ENCODE data around the gene HUS1B. TPM values are rescaled to one million over a fixed set of nuclear protein-coding genes. Genes with fewer than 3 reads are reported as not detected.
"Not testable (repeated sequence)": the region's sequence is repeated elsewhere in the genome, so short reads cannot be mapped to it uniquely, and the experiment has no call there.

Gene HUS1B
- total and polyA plus RNA-seq, 9 donors = 0.46 to 3.6 (median 1.00) TPM; not detected in 1

GRCh38 chr6:665403-666267 lies 8.7 kb upstream of the HUS1B start:
- no peak for DNase-seq
- 90 to 94% (median 93%) methylated on average over 5 of the region's 5 CpGs for WGBS, 3 donors
- no peaks in the 10 kb centered on the region for H3K27me3 ChIP-seq
- H3K36me3 ChIP-seq = no peaks in the 10 kb centered on the region
- no peak overlapping the region for H3K27ac ChIP-seq
- intact Hi-C loops (cut with DNase I) = no loop called here
- H3K4me1 ChIP-seq (ENCODE audit: insufficient read depth) = peaks cover 1% of the 10 kb centered on the region
- TF ChIP-seq CTCF (IDR thresholded peaks at IDR 0.05) (no peak), EP300 (IDR thresholded peaks at IDR 0.05) (no peak), POLR2A (IDR thresholded peaks at IDR 0.05) (no peak)
- no peak overlapping the region for H3K4me3 ChIP-seq
- no peaks in the 10 kb centered on the region for H3K9me3 ChIP-seq

- DNase-seq; intact Hi-C loops (cut with DNase I); H3K9me3 ChIP-seq; H3K27me3 ChIP-seq; H3K4me3 ChIP-seq; H3K36me3 ChIP-seq; H3K27ac ChIP-seq; H3K4me1 ChIP-seq (ENCODE audit: insufficient read depth): not testable (repeated sequence)
- 85 to 92% (median 89%) methylated on average over 4 of the region's 4 CpGs for WGBS, 3 donors
These were observed 6.9 kb upstream of the HUS1B start for GRCh38 chr6:663788-664187.

- no peak for TF ChIP-seq POLR2A (IDR thresholded peaks at IDR 0.05)
- no peak for TF ChIP-seq CTCF (IDR thresholded peaks at IDR 0.05)
- no peak for TF ChIP-seq EP300 (IDR thresholded peaks at IDR 0.05)
- no peaks in the 10 kb centered on the region for H3K27me3 ChIP-seq
- WGBS, 3 donors = 86 to 95% (median 87%) methylated on average over 12 to 13 of the region's 13 CpGs
- no peak for DNase-seq
- intact Hi-C loops (cut with DNase I) = no loop called here
- H3K4me3 ChIP-seq = no peak overlapping the region
- H3K4me1 ChIP-seq (ENCODE audit: insufficient read depth) = no peaks in the 10 kb centered on the region
- H3K9me3 ChIP-seq = no peaks in the 10 kb centered on the region
- no peak overlapping the region for H3K27ac ChIP-seq
- H3K36me3 ChIP-seq = no peaks in the 10 kb centered on the region
These were observed 3.0 kb upstream of the HUS1B start for GRCh38 chr6:659716-660581.

- H3K4me3 ChIP-seq = no peak overlapping the region
- intact Hi-C loops (cut with DNase I) = no loop called here
- no peaks in the 10 kb centered on the region for H3K36me3 ChIP-seq
- H3K4me1 ChIP-seq (ENCODE audit: insufficient read depth) = no peaks in the 10 kb centered on the region
- no peaks in the 10 kb centered on the region for H3K27me3 ChIP-seq
- WGBS, 3 donors = 15 to 20% (median 18%) methylated on average over 2 of the region's 2 CpGs
- no peak overlapping the region for H3K27ac ChIP-seq
- no peak for DNase-seq
- TF ChIP-seq EP300 (IDR thresholded peaks at IDR 0.05) (no peak), CTCF (IDR thresholded peaks at IDR 0.05) (no peak), POLR2A (IDR thresholded peaks at IDR 0.05) (no peak)
- H3K9me3 ChIP-seq = no peaks in the 10 kb centered on the region
These were observed 1.3 kb upstream of the HUS1B start for GRCh38 chr6:658244-658643.
